ENCODE results near the gene NFIA.

DNA sequence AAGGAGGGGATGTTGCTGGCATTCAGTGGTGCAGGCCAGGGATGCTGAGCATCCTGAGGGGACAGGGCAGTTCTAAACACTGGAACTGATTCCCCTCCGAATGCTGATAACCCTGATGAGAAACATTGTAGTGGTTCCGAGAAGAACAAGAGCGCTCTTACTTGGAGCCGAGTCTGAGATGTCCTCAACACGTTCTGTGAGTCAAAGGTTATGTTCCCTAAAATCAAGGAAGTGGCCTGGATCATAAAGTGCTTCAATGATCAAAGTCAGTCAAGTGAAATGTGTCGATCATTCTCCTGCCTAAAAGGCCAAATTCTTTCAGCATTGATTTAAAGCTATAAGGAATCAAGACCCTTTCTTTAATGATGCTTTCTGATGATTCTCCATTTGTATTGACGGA is 234.1 kb downstream of the NFIA start:
- TF ChIP-seq, protein P1, sequence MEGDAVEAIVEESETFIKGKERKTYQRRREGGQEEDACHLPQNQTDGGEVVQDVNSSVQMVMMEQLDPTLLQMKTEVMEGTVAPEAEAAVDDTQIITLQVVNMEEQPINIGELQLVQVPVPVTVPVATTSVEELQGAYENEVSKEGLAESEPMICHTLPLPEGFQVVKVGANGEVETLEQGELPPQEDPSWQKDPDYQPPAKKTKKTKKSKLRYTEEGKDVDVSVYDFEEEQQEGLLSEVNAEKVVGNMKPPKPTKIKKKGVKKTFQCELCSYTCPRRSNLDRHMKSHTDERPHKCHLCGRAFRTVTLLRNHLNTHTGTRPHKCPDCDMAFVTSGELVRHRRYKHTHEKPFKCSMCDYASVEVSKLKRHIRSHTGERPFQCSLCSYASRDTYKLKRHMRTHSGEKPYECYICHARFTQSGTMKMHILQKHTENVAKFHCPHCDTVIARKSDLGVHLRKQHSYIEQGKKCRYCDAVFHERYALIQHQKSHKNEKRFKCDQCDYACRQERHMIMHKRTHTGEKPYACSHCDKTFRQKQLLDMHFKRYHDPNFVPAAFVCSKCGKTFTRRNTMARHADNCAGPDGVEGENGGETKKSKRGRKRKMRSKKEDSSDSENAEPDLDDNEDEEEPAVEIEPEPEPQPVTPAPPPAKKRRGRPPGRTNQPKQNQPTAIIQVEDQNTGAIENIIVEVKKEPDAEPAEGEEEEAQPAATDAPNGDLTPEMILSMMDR (optimal IDR thresholded peaks at IDR 0.05 in 1 of 3, IDR thresholded peaks at IDR 0.05 in 1 of 3, conservative IDR thresholded peaks at IDR 0.05 in 1 of 3; ENCODE audit: extremely low read depth in 1 of 3, insufficient read depth in 2 of 3, low read length in 3 of 3) = no peak
- no peak for TF ChIP-seq EZH2 (IDR thresholded peaks at IDR 0.05; ENCODE audit: low read length)
